ENCODE data around the gene MAP2K6. TPM values are rescaled to one million over a fixed set of nuclear protein-coding genes. Genes with fewer than 3 reads are reported as not detected.

MAP2K6 gene
- total RNA-seq, 1 experiment from 2014 or later, result 17.7 TPM

GRCh38 chr17:69411766-69412165 is 2.7 kb upstream of the MAP2K6 start:
- Histone ChIP-seq H3K79me1 (ENCODE audit: insufficient read depth, low read depth, low read length, poor library complexity, severe bottlenecking) (no peaks in the 10 kb centered on the region), H2AFZ (ENCODE audit: low read length) (no peak overlapping the region), H2BK20ac (ENCODE audit: low read depth, low read length, poor library complexity, severe bottlenecking) (no peak overlapping the region), H3K9ac (ENCODE audit: extremely low read depth, insufficient read length, low read length) (no peak overlapping the region), H4K20me1 (ENCODE audit: control insufficient read depth, insufficient read depth, insufficient read length) (no peaks in the 10 kb centered on the region), H3K56ac (ENCODE audit: insufficient read length, low read depth, low read length) (no peak overlapping the region), H2BK12ac (ENCODE audit: insufficient read length, low read depth, low read length) (no peak overlapping the region), H3K9me3 (ENCODE audit: control insufficient read depth, low read depth, low read length) (no peaks in the 10 kb centered on the region), H3K4ac (ENCODE audit: low read depth, low read length) (no peak overlapping the region), H3K79me2 (ENCODE audit: insufficient read depth, low read length) (no peaks in the 10 kb centered on the region), H2BK120ac (ENCODE audit: low read depth, low read length, poor library complexity, severe bottlenecking) (no peak overlapping the region), H3K14ac (ENCODE audit: insufficient read depth, low read length) (no peak overlapping the region), H3K18ac (ENCODE audit: insufficient read length, low read depth, low read length) (no peak overlapping the region), H2AK5ac (ENCODE audit: insufficient read length, low read length) (no peak overlapping the region), H4K5ac (ENCODE audit: insufficient read length, low read depth, low read length) (no peak overlapping the region), H3K4me2 (ENCODE audit: insufficient read depth, insufficient read length, low read length) (no peak overlapping the region), H3K23me2 (ENCODE audit: insufficient read length, low read depth, low read length, poor library complexity, severe bottlenecking) (peaks cover 7% of the 10 kb centered on the region), H3K4me1 (ENCODE audit: insufficient read depth, low read length) (peaks cover 2% of the 10 kb centered on the region; the same call in 1 of the 2 replicates), H3K27me3 (ENCODE audit: insufficient read depth, low read length) (no peaks in the 10 kb centered on the region), H2BK5ac (ENCODE audit: insufficient read length, low read length) (no peak overlapping the region), H4K91ac (ENCODE audit: insufficient read length, low read depth, low read length) (no peak overlapping the region), H3T11ph (ENCODE audit: low read length) (no peak overlapping the region), H4K8ac (replicated peaks; ENCODE audit: insufficient read length, low read depth, low read length) (no peak overlapping the region), H2BK15ac (ENCODE audit: low read depth, low read length) (no peak overlapping the region), H3K27ac (ENCODE audit: insufficient read length, low read depth, low read length) (no peak overlapping the region), H3K23ac (ENCODE audit: insufficient read length, low read depth, low read length) (no peak overlapping the region)
- H3K36me3 Mint-ChIP-seq (ENCODE audit: insufficient read depth in 1 of 3, low read depth in 3 of 3), result peaks cover 0 to 3% (median 2%) of the 10 kb centered on the region in 3 experiments; a peak in 1 of 7 replicates
- no peaks in the 10 kb centered on the region for H3K27me3 Mint-ChIP-seq (ENCODE audit: low read depth)
- H3K4me3 Mint-ChIP-seq, result no peak overlapping the region; a peak in 1 of 5 replicates
- H3K4me1 Mint-ChIP-seq, result peaks cover 16 to 17% of the 10 kb centered on the region in 2 experiments
- no CpG with 5 or more reads among the region's 4 CpGs for WGBS (ENCODE audit: extremely low coverage, insufficient read length, low lambda C conversion rate)
- H3K27ac Mint-ChIP-seq, result peak overlapping the region in 1 of 3 experiments; percentile 83; a peak in 1 of 7 replicates
- no peak for TF ChIP-seq CTCF (conservative IDR thresholded peaks at IDR 0.05)
- no peak for DNase-seq
- no peaks in the 10 kb centered on the region; a peak in 1 of 5 replicates for H3K9me3 Mint-ChIP-seq
